Umbilical cord (tissue), 2 donors: ENCODE data around the gene SRPX. TPM values are rescaled to one million over a fixed set of nuclear protein-coding genes. Genes with fewer than 3 reads are reported as not detected.

Source experiments
- DNase-seq: peaks from one replicate; pipeline ENCODE4 v3.0.0-alpha.2; 2015; ENCODE audit warnings: low spot score
- total RNA-seq: library from RNA; depleted of rRNA; stranded (reverse); fragments of >200 nt; gene quantifications from one replicate; pipeline ENCODE4 v1.2.3, GENCODE V29; 2014; ENCODE audit warnings: low replicate concordance; ENCODE audit not compliant: insufficient read depth

Gene SRPX
- total RNA-seq, 1 donor from 2014 or later: 74.9 TPM

- no peak for DNase-seq
Measured at GRCh38 chrX:38138900-38139299, 81.8 kb downstream of the SRPX start.

GRCh38 chrX:38138157-38138891 is 82.3 kb downstream of the SRPX start:
- no peak for DNase-seq

- DNase-seq: no peak
Measured at GRCh38 chrX:38129366-38129765, 91.3 kb downstream of the SRPX start.

- DNase-seq: no peak
Measured at GRCh38 chrX:38127961-38128360, 92.7 kb downstream of the SRPX start.

- DNase-seq: no peak
Measured at GRCh38 chrX:38126179-38126578, 94.5 kb downstream of the SRPX start.

- DNase-seq: no peak
Measured at GRCh38 chrX:38124000-38124399, 96.7 kb downstream of the SRPX start.

GRCh38 chrX:38117485-38117884 is 103.2 kb downstream of the SRPX start:
- DNase-seq: no peak

- no peak for DNase-seq
Measured at GRCh38 chrX:38116706-38117105, 104.0 kb downstream of the SRPX start.

- DNase-seq: no peak
Measured at GRCh38 chrX:38112566-38112965, 108.1 kb downstream of the SRPX start.

GRCh38 chrX:38111196-38111595 is 109.5 kb downstream of the SRPX start:
- no peak for DNase-seq

GRCh38 chrX:38110231-38110630 is 110.4 kb downstream of the SRPX start:
- DNase-seq: no peak

- DNase-seq: no peak
Measured at GRCh38 chrX:38109042-38109898, 111.4 kb downstream of the SRPX start.

- no peak for DNase-seq
Measured at GRCh38 chrX:38108364-38108763, 112.3 kb downstream of the SRPX start.

GRCh38 chrX:38106991-38107655 is 113.5 kb downstream of the SRPX start:
- no peak for DNase-seq

GRCh38 chrX:38105216-38105725 is 115.4 kb downstream of the SRPX start:
- no peak for DNase-seq

GRCh38 chrX:38103857-38104812 is 116.5 kb downstream of the SRPX start:
- DNase-seq: no peak

GRCh38 chrX:38102875-38103274 is 117.8 kb downstream of the SRPX start:
- no peak for DNase-seq

- no peak for DNase-seq
Measured at GRCh38 chrX:38102240-38102639, 118.4 kb downstream of the SRPX start.

GRCh38 chrX:38099688-38100087 is 121.0 kb downstream of the SRPX start:
- DNase-seq: no peak
